ENCODE data around the gene IFNE.

DNA sequence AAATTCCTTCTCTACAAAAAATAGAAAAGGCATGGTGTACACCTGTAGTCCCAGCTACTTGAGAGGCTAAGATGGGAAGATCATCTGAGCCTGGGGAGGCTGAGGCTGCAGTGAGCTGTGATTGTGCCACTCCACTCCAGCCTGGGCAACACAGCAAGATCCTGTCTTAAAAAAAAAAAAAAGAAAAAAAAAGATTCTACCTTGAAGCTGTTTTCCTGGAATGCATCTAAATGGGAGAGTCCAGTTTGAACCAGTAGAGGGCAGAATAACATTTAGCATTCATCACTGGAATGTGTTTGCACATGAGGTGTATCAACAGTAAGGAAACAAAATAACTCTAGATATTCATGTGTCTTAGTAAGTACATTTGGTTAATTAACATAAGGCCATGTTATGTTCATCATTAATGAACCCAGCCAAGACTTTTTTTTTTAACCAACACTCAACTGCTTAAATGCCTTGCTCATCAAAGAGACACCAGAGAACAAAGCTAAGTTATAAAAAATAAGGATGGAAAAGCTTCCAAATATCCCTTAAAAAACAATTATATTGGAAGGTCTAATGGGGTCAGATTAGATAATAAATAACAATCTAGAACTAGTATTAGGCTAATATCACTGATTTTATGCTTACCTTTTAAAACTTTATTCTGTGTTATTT is 16.1 kb downstream of the IFNE start:
- no peak for TF ChIP-seq POLR2AphosphoS5 (IDR thresholded peaks at IDR 0.05; ENCODE audit: borderline replicate concordance, low read depth, low read length)
- TF ChIP-seq EZH2 (IDR thresholded peaks at IDR 0.05): no peak
- no peak for TF ChIP-seq FOXP2 (optimal IDR thresholded peaks at IDR 0.05; ENCODE audit: control extremely low read depth, extremely low read length, insufficient read depth)

Measured in SK-N-MC (cell line).